ENCODE measurements around the gene PIK3IP1.

PIK3IP1 gene

DNA sequence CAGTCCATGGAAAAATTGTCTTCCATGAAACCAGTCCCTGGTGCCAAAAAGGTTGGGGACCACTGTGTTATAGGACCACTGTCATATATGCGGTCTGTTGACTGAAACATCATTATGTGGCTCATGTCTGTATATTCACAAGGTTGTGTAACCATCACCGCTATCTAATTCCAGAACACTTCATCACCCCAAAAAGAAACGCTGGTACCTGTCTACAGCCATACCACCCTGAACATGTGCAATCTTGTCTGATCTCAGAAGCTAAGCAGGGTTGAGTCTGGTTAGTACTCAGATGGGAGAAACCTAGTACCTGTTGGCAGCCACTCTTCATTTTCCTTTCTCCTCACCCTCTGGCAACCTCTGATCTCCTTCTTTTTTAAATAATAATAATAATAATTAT, 12.9 kb upstream of the PIK3IP1 start:
- no peak for DNase-seq

DNA sequence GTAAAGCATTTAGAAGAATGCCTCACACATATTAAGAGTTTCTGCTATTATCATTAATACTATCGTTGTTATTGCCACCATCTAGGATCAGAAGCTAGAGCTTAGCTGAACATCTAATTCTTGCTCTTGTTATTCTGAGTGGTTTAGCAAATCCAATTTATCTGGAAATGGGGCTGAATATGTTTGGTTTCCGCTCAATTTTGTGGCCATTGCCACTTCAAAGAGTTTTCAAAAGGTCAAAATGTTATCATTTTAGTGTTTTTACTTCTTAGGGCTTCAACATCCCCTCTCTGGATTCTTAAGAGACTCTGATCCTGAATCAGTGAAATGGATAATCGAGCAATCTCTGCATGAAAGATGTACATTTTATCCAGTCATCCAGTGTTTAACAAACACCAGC, 10.2 kb upstream of the PIK3IP1 start:
- DNase-seq, result no peak

DNA sequence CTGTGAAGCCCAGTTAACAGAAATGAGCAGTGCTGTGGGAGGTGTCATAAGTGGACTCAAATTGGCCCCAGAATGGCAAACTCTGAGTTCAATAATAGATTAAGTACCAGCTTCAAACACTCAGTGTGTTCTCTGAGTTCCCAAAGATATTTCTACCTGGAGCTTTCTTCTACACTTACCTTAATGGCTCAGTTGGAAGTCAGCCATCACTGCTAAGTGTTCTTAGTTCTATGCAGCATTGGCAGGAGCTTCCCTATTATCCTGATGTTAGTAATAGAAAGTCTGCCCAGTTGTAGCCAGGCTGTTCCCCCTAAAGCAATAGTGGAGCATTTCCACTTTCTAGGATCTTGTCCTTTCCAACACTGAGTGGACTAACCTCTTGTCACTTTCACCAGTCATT, 9.7 kb upstream of the PIK3IP1 start:
- DNase-seq, result no peak

DNA sequence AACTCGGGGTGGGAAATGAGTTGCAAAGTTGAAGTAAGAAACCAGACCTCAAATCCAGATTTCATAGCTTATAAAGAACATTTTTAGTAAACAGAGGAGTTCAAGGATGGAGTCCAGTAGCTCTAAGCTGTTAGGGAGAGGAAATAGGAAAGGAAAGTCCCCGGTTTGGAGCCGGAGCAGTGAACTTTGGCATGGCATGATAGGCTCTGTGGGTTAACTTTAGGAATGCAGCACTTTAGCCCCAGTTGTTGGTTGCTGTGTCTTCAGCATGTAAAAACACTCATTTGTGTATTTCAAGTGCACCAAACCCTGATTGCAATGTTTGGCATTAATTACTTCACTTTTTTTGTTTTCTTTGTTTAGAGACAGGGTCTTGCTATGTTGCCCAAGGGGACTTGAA, 8.6 kb upstream of the PIK3IP1 start:
- DNase-seq, result no peak

DNA sequence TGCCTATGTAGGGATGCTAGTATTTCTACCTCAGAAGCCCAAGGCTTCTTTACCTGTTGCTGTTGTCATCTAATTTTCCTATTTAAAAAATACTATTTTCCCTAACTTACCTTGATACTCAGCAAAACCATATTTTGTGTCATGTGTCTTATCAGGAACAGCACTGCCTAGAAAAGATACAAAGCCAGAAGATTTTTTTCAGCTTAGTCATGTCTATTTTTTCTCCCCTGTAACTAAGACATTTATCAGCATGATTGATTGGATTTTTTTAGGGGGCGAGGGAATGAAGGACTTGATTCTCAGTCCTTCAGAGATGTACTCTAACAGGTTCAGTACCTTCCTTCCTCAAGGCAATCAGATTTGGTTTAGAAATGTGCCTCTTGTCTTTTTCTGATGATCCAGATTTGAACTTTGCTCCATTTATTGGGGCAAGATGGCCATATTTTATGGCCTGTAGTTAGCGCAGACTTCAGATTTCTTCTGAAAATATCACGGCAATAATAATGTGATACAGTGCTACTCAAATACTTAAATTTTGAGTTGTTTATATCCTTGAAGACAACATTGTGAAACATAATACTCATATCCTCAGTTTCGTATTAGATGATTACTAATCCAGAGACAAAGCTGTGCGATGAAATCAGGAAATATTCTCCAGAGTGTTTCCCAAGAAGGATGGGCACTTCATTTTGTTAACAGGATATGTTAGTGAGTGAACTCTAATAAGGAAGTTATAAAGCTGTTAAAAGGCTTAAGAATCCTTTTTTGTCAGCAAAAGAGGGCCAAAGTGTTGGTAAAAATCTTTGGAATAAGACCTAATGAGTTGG, 3.8 kb upstream of the PIK3IP1 start:
- no peak for DNase-seq

DNA sequence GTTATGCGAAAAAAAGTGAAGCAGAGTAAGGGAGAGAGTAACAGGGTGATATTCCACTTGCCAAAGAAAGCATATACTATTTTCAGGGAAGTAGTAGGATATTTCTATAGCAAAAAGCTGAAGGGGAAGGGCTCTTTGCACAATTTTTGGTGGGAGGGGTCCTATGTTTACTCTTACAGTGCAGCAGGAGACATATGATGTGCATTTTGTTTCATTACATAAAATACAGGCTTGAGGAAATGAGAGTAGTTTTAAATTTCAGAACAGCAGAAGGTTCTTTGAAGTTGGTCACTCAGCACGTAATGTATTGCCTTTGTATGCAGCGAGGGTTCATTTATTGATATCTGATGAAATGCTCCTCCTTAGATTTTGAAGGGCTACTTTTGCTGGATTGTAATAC, 3.1 kb upstream of the PIK3IP1 start:
- no peak for DNase-seq

DNA sequence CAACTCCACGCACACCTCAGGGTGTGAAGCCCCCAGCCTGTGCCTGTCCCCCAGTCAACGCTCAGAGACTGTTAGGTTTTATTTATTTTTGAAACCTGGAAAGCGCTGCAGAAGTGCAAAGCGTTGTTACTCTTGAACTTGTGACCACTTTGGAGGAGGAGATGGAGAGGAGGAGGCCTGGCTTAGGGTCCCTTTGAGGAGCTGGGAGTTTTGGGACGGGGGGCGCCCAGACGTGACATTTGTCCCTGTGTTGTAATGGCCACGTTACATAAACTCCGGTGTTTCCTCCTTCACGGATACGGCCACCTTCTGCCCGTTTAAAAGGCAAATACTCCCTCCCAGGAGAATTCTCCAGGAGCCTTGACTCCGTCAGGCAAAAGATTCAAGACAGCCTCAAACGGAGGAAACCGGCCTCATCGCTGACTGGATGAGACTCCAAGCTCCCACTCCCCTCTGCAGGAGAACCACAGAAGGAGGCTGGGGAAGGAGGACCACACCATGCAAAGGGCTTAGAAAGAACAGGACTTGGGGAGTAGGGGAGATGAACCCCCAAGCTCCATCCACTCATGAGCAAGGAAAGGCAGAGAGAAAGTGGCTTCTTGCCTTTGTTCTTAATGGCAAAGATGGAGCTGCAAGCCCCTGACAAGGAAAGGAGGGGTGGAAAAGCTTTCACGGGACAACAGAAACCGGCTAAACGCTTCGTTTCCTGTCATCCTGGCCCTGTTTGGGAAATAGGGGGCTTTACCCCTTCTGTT, 630 bp downstream of the PIK3IP1 start:
- no peak for DNase-seq

DNA sequence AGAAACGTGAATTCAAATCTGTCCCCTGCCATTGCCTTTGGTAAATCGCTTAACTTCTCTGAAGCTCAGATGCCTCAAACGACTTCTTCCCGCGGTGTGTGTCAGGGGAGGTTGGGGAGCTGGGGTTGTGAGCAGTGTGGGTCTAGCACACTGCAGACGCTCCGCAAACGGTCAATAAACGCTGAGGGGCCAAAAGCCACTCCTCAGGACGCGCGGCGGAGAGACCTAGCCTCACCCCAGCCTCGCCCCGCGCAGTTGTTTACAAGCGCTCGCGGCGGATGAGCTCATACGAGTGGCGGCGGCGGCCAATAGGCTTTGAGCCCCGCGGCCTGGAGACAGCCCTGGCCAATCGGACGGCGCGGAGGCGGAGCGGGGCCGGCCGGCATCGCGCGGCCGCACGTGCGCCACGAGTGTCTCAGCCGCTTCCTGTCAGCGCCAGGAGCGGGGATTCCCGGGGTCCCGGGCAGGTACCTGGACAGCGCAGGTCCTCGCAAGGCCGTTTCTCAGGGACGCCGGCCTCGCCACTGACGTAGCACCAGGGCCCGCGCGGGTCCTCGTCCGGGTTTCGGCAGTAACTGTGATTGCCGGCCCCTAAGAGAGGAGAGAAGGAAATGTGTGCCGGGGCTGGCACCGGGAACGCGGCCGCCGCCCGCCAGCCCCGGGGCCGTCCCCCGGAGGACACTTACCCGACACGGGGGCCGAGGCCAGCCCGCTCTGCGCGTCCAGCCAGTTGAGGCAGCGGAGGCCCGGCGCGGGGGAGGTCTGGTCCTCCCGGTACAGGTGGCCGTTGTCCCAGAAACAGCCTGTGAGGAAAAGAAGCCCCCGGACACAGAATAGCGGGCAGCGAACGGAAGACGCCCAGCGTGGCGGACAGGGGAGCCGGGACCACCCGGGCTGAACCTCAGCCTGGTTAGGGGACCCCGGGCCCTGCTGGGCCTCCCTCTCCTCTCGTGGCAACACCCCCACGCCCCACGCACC, 1.5 kb downstream of the PIK3IP1 start:
- DNase-seq, result peak; percentile 64

DNA sequence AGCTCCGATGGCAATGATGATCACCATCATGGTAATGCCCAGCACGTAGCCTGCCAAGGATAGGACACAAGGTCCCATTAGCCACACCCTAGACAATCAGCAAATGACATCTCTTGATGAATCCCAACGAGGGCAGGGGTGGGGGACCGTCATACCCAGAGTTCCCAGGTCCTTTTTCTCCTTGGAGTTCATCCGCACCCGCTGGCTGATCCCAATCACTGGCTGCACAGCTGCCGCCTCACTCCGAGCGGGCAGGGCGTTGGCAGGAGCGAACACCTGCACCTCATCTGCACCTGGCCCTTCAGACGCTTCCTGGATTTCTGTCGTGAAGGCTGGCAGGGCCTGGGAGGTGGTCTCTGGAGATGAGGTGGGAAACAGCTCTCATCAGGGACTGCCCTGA, 2.9 kb downstream of the PIK3IP1 start:
- peak; percentile 30 for DNase-seq

DNA sequence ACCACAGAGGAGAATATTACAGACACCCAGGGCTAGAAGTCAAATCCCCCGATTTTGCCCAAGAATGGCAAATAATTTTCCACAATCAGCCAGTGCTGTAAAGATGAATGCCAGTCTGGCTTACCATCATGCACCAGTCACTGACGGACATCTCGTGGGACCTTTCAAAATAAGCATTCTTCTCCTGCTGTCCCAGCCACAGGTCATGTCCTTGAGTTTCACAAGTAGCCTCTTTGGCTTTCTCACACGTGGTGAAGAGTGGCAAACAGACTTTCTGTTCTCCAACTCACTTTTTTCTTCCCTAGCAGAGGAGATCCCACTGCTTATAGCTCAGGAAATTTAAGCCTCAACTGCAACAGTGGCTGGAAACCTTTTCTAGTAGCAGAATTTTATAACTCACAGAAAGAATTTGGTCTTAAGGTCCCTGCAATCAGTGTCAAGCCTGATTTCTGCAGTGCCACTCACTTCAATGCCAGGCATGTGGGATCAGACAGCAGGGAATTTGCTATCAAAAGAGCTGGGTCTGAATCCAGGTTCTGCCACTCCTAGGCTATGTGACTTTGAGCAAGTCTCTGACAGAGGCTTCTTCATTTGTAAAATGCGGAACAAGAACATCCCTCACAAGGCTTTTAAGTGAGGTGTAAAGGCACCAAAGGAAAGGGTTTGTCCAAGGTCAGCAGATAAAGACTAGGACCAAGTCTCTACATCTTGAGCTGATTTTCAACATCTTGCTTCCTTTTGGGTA, 3.6 kb downstream of the PIK3IP1 start:
- no peak for DNase-seq

DNA sequence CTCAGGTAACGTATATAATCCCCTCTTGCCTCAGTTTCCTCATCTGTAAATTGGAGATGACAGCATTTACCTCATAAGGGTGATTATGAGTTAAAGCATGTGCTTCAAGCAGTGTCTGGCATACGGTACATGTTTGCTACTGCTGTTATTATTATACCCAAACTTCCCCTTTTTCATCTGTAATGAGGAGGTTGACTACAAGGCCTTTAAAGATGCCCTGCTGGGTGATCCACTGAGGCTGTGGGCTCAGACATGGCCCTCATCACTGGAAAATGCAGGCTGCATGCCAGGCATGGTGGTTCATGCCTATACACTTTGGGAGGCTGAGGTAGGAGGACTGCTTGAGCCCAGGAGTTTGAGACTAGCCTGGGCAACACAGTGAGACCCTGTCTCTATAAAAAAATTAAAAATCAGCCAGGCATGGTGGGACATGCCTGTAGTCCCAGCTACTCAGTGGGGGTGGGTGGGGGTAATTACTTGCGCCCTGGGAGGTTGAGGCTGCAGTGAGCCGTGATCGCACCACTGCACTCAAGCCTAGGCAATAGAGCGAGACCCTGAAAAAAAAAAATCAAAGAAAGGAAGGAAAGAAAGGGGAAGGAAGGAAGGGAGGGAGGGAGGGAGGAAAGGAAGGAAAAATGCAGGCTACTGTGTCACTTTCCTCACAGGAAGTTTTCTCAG, 4.3 kb downstream of the PIK3IP1 start:
- no peak for DNase-seq

DNA sequence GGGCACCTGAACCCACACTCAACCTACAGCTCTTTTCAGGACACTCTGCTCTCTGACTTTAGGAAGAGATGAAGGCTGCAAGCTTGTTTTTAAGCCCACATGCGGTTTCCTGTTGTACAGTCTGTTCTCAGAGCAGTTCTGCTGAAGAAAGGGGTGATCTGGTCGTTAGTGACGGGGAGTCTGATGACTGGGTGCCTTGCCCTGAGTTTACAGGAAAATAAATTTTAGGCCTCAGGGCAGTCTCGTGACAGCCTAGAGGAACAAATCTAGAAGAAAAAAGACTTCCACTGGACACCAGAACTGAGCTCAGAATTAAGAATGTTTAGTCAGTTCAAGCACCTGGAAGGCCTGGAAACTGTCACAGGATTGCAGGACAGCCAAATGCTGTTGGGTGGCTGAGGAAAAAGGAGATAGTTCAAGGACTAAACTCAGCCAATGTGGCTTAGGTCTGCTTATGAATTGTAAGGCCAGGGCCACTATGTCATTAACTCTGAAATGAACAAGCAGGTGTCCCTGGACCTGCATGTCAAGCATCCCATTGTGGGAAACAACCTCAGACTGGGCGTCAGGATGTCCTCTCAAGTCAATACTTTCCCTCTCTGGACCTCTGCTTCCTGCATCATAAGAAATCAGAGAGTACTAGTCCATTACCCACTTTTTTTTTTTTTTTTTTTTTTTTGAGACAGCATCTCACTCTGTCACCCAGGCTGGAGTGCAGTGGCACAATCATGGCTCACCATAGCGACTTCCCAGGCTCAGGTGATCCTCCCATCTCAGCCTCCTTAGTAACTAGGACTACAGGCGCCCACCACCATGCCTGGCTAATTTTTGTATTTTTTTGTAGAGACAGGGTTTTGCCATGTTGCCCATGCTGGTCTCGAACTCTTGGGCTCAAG, 5.7 kb downstream of the PIK3IP1 start:
- DNase-seq, result no peak

DNA sequence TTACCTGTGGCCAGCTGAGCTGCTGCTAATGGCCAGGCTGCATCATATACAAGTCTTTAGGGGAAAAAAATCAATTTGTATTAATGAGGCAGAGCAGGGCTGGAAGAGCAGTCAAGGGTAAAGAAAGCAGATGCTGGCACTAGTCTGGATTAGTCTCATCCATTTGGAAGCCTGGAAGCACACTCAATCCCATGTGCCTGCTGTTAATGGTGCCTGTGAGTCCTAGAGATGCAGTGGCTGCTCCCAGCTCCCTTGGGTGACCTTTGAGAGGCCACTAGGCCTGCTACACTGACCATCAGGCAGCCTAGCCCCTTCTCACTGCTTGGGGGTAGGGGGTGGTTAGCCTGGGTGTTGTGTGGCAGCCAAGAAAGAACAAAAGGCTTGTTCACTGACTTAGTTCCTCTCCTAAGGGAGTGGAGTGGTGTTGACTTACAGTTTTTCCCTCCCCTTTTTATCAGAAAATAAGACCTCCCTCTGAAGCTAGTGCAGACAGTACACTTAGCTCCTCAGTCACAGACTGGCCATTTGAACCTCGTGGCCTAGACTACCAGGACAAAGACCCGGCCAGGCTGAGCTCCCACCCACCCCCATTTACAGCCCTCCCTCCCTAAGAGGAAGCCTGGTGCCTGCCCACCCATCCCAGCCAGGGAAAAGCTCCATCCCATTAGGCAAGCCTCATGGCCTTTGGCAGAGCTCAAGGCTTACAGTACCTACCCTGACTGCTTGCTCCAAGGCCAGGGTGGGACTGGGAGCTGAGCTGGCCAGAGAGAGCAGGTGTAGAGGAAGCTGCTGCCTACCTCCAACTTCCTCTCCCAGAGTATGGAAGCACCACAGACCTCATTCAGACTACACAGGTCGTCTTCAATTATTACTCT, 7.8 kb downstream of the PIK3IP1 start:
- DNase-seq, result no peak

DNA sequence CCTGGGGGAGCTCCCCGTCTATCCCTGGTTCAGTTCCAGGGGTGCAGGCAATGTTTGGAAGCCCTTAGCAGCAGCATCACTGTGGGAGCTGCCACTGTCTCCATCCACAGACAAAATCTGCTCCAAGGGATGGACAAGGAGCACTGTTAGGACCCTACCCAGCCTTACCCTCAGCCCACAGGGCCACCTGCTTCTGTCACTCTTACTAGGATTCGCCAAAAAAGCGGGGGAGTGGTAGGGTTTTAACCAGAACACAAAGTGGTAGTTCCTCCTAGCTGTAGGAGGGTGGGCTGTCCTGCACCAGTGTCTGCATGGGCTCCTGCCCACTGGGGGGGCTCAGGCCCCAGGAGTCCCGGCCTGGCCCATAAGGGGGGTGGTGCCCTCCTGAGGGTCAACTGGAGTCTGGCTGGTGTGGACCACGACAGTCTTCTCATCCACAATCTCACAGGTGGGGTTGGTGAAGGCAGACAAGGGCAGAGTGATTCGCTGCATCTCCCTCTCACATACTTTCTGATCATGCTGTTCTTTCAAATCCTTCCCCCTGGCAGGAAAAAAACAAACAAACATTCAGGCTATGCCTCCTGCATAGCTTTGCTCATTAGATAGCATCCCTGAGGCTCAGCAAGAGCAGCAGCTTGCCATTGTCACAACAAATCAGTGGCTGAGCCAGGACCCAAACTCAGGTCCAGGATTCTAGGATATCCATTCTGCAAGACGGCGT, 9.4 kb downstream of the PIK3IP1 start:
- no peak for DNase-seq

DNA sequence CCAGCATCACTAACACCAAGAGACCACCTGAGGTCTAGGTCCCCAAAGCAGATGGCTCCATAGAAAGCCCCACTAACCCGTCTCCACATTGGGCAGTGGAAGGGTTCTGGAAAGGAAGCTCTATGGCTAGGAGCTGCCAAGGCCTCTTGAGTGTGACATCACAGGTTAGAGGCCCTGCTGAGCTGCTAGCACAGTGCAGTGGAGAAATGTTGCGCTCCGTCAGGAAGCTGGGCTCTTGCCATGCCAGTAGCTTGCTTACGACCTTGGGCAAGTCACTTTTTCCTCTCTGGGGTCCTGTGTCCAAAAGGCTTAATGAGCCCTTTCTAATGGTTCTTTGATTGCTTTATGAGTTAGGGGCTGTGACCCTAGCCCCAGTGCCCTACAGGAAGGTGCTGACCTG, 10.6 kb downstream of the PIK3IP1 start:
- DNase-seq, result no peak

DNA sequence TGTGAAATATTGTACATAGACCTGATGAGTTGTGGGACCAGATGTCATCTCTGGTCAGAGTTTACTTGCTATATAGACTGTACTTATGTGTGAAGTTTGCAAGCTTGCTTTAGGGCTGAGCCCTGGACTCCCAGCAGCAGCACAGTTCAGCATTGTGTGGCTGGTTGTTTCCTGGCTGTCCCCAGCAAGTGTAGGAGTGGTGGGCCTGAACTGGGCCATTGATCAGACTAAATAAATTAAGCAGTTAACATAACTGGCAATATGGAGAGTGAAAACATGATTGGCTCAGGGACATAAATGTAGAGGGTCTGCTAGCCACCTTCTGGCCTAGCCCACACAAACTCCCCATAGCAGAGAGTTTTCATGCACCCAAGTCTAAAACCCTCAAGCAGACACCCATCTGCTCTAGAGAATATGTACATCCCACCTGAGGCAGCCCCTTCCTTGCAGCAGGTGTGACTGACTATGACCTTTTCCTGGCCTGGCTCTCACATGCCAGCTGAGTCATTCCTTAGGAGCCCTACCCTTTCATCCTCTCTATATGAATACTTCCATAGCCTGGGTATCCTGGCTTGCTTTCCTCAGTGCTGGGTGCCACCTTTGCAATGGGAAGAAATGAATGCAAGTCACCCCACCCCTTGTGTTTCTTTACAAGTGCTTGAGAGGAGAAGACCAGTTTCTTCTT, 12.3 kb downstream of the PIK3IP1 start:
- DNase-seq, result no peak

DNA sequence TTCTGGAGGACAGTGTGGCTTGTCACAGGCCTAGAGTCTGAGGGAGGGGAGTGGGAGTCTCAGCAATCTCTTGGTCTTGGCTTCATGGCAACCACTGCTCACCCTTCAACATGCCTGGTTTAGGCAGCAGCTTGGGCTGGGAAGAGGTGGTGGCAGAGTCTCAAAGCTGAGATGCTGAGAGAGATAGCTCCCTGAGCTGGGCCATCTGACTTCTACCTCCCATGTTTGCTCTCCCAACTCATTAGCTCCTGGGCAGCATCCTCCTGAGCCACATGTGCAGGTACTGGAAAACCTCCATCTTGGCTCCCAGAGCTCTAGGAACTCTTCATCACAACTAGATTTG, 13.0 kb downstream of the PIK3IP1 start:
- DNase-seq, result no peak

DNA sequence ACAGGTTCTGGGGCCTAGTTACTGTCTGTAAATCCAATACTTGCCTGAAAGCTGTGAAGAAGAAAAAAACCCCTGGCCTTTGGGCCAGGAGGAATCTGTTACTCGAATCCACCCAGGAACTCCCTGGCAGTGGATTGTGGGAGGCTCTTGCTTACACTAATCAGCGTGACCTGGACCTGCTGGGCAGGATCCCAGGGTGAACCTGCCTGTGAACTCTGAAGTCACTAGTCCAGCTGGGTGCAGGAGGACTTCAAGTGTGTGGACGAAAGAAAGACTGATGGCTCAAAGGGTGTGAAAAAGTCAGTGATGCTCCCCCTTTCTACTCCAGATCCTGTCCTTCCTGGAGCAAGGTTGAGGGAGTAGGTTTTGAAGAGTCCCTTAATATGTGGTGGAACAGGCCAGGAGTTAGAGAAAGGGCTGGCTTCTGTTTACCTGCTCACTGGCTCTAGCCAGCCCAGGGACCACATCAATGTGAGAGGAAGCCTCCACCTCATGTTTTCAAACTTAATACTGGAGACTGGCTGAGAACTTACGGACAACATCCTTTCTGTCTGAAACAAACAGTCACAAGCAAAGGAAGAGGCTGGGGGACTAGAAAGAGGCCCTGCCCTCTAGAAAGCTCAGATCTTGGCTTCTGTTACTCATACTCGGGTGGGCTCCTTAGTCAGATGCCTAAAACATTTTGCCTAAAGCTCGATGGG, 13.5 kb downstream of the PIK3IP1 start:
- DNase-seq, result no peak
